ENCODE results near the gene NRP1. TPM values are rescaled to one million over a fixed set of nuclear protein-coding genes. Genes with fewer than 3 reads are reported as not detected.

Gene NRP1
- total and polyA plus RNA-seq, 4 experiments from 2014 or later = 1.6 TPM; not detected in 2

DNA sequence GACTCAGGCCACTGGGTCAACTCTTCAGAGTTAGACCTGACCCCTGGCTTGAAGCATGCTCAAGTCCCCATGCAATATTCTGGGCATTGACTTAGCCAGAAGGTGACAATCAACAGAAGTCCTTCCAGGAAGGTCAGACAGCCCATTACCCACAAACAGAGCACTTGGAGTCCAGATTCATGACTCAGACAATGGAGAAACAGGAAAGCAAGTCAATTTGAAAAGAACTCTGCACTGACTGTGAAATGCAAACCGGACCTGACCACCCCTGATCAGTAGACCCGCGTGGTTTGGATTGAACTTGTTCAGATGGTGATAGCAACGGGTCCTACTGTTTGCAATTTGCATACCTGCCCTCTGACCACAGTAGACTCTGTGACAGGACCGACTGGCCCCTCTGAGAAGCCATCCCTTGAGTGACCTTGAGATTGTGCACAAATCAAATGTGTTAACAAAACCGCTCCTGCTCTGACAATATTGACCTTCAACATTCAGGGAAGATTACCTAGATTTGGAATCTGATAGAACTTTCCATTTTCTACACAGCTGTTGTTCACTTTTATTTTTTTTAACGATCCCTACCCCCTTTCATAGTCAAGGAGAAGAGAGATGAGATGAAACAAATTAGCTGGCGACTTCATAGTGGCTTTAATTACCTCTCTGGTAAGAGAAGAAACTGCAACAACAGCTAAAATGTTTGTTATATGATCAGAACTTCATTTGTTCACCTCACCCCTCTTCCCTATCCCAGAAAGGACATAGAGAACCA is 138.7 kb downstream of the NRP1 start:
- H3K36me3 ChIP-seq (ENCODE audit: insufficient read depth, low read length) = no peaks in the 10 kb centered on the region
- ChIA-PET CTCF (ENCODE audit: partially characterized antibody) (interaction anchor here (1.0 to 1.9 kb wide), 2 partner anchors 255 to 1443 kb away, joined by 3 to 5 read pairs; no protein-coding TSS in a partner anchor), POLR2A (ENCODE audit: partially characterized antibody) (no interaction called here)
- H3K4me1 ChIP-seq (ENCODE audit: insufficient read depth, low read length) = peaks cover 6% of the 10 kb centered on the region
- no peak overlapping the region for H3K27ac Mint-ChIP-seq
- no peak overlapping the region for H3K4me3 Mint-ChIP-seq
- no peaks in the 10 kb centered on the region for H3K9me3 ChIP-seq (ENCODE audit: control insufficient read depth in 1 of 2, low read length in 2 of 2)
- H3K27me3 Mint-ChIP-seq = peaks cover 0 to 3% of the 10 kb centered on the region in 2 donors
- H3K27ac ChIP-seq (ENCODE audit: low read depth, low read length) = no peak overlapping the region
- peaks cover 0 to 2% (median 0%) of the 10 kb centered on the region in 8 donors for H3K9me3 Mint-ChIP-seq
- no peaks in the 10 kb centered on the region for H3K36me3 Mint-ChIP-seq
- H3K4me1 Mint-ChIP-seq = peaks cover 0 to 2% (median 0%) of the 10 kb centered on the region in 4 donors
- H3K27me3 ChIP-seq (ENCODE audit: insufficient read depth, low read length) = no peaks in the 10 kb centered on the region
- no peak overlapping the region for H3K4me3 ChIP-seq (ENCODE audit: low read length in 2 of 2)
- intact Hi-C loops (cut with micrococcal nuclease) = loop anchor here (10.0 kb wide), 1 partner anchor 349 kb away; no protein-coding TSS in a partner anchor
- DNase-seq = no peak

- peaks cover 0 to 2% (median 0%) of the 10 kb centered on the region in 8 donors for H3K9me3 Mint-ChIP-seq
- no peak overlapping the region for H3K4me3 ChIP-seq (ENCODE audit: low read length in 2 of 2)
- no peaks in the 10 kb centered on the region for H3K9me3 ChIP-seq (ENCODE audit: control insufficient read depth in 1 of 2, low read length in 2 of 2)
- intact Hi-C loops (cut with micrococcal nuclease) = loop anchor here (1.0 to 10.0 kb wide), 4 partner anchors 54 to 473 kb away; no protein-coding TSS in a partner anchor
- no peaks in the 10 kb centered on the region for H3K36me3 Mint-ChIP-seq
- no peak overlapping the region for H3K4me3 Mint-ChIP-seq
- peaks cover 0 to 2% (median 0%) of the 10 kb centered on the region in 4 donors for H3K4me1 Mint-ChIP-seq
- no peaks in the 10 kb centered on the region for H3K36me3 ChIP-seq (ENCODE audit: insufficient read depth, low read length)
- CTCF ChIA-PET (ENCODE audit: partially characterized antibody) = interaction anchor here (0.7 to 2.6 kb wide), 40 partner anchors 9 to 1444 kb away, joined by 3 to 39 read pairs (median 5); partner anchors contain the start of gene NRP1
- peaks cover 6% of the 10 kb centered on the region for H3K4me1 ChIP-seq (ENCODE audit: insufficient read depth, low read length)
- no peaks in the 10 kb centered on the region for H3K27me3 ChIP-seq (ENCODE audit: insufficient read depth, low read length)
- no peak overlapping the region for H3K27ac Mint-ChIP-seq
- DNase-seq = no peak
- POLR2A ChIA-PET (ENCODE audit: partially characterized antibody) = interaction anchor here (0.9 to 1.4 kb wide), 4 partner anchors 55 to 137 kb away, joined by 3 to 10 read pairs (median 4); no protein-coding TSS in a partner anchor
- H3K27me3 Mint-ChIP-seq = peaks cover 0 to 3% of the 10 kb centered on the region in 2 donors
- H3K27ac ChIP-seq (ENCODE audit: low read depth, low read length) = no peak overlapping the region
Observed at GRCh38 chr10:33193701-33194521, 140.6 kb downstream of the NRP1 start.

GRCh38 chr10:33193057-33193700 is 141.3 kb downstream of the NRP1 start:
- peak overlapping the region in 1 of 7 donors; percentile 7 for H3K27ac Mint-ChIP-seq
- peaks cover 0 to 2% (median 0%) of the 10 kb centered on the region in 4 donors for H3K4me1 Mint-ChIP-seq
- H3K9me3 Mint-ChIP-seq = peaks cover 0 to 2% (median 0%) of the 10 kb centered on the region in 8 donors
- Histone ChIP-seq H3K4me1 (ENCODE audit: insufficient read depth, low read length) (peaks cover 6% of the 10 kb centered on the region), H3K36me3 (ENCODE audit: insufficient read depth, low read length) (no peaks in the 10 kb centered on the region), H3K27ac (ENCODE audit: low read depth, low read length) (no peak overlapping the region), H3K4me3 (ENCODE audit: low read length in 2 of 2) (no peak overlapping the region), H3K9me3 (ENCODE audit: control insufficient read depth in 1 of 2, low read length in 2 of 2) (no peaks in the 10 kb centered on the region), H3K27me3 (ENCODE audit: insufficient read depth, low read length) (no peaks in the 10 kb centered on the region)
- POLR2A ChIA-PET (ENCODE audit: partially characterized antibody) = interaction anchor here (0.9 to 1.4 kb wide), 4 partner anchors 54 to 137 kb away, joined by 3 to 10 read pairs (median 4); no protein-coding TSS in a partner anchor
- intact Hi-C loops (cut with micrococcal nuclease) = loop anchor here (1.0 to 10.0 kb wide), 4 partner anchors 55 to 474 kb away; no protein-coding TSS in a partner anchor
- peak; percentile 64 to 70 (median 65) for DNase-seq
- H3K4me3 Mint-ChIP-seq = peak overlapping the region in 1 of 8 donors; percentile 43
- H3K27me3 Mint-ChIP-seq = peaks cover 0 to 3% of the 10 kb centered on the region in 2 donors
- CTCF ChIA-PET (ENCODE audit: partially characterized antibody) = interaction anchor here (0.7 to 2.6 kb wide), 50 partner anchors 8 to 1449 kb away, joined by 3 to 39 read pairs (median 4); partner anchors contain the start of gene NRP1
- H3K36me3 Mint-ChIP-seq = no peaks in the 10 kb centered on the region

DNA sequence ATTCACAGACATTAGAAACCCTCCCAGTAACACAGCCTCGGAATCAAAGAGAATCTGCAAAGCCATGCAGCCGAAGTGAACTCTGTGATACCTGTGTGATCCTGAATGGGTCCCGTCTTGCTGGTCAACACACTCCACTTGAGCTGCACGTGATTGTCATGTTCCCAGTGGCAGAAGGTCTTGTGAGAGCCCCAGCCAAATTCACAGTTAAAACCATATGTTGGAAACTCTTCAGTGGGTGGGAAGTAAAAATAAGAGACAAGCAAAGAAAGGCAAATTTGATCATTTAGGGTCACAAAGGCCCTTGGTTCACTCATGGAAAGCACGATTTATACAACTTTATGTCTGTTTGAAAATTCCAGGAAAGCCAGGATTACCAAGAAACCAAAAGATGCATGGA is 142.3 kb downstream of the NRP1 start:
- no peak overlapping the region for H3K4me3 Mint-ChIP-seq

DNA sequence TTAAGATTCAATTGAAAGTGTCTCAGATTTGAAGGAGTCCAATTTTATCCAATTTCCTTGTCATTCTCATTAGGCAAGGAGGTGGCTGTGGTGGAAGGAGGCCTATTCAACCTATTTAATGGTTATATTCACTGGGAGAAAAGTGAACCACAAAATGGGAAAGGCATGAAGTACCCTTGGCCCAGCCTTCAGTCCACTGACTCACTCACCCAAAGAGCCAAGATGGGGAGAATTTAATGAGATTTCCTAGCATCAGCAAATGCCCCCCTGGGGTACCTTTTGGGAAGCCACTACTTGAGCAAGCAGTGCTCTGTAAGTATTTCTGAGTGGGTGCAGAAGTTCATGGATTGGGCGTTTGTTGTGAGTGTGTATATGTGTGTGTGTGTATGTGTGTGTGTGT is 144.1 kb downstream of the NRP1 start:
- H3K27me3 Mint-ChIP-seq = peaks cover 0 to 3% of the 10 kb centered on the region in 2 donors
- no peaks in the 10 kb centered on the region for H3K36me3 Mint-ChIP-seq
- no peak overlapping the region for H3K4me3 Mint-ChIP-seq
- peaks cover 0 to 2% (median 0%) of the 10 kb centered on the region in 8 donors for H3K9me3 Mint-ChIP-seq
- H3K4me1 Mint-ChIP-seq = peaks cover 0 to 2% (median 0%) of the 10 kb centered on the region in 4 donors
- H3K27ac Mint-ChIP-seq = no peak overlapping the region
- no peaks in the 10 kb centered on the region for H3K27me3 ChIP-seq (ENCODE audit: insufficient read depth, low read length)
- no peak for DNase-seq
- no peak overlapping the region for H3K4me3 ChIP-seq (ENCODE audit: low read length in 2 of 2)
- H3K9me3 ChIP-seq (ENCODE audit: control insufficient read depth in 1 of 2, low read length in 2 of 2) = no peaks in the 10 kb centered on the region
- intact Hi-C loops (cut with micrococcal nuclease) = loop anchor here (5.0 to 10.0 kb wide), 2 partner anchors 354 to 477 kb away; no protein-coding TSS in a partner anchor
- no peaks in the 10 kb centered on the region for H3K36me3 ChIP-seq (ENCODE audit: insufficient read depth, low read length)
- ChIA-PET POLR2A (ENCODE audit: partially characterized antibody) (no interaction called here), CTCF (ENCODE audit: partially characterized antibody) (no interaction called here)
- peaks cover 6% of the 10 kb centered on the region for H3K4me1 ChIP-seq (ENCODE audit: insufficient read depth, low read length)
- no peak overlapping the region for H3K27ac ChIP-seq (ENCODE audit: low read depth, low read length)

More for the DNA sequence above, 142.3 kb downstream of the NRP1 start:
- no peak for DNase-seq
- intact Hi-C loops (cut with micrococcal nuclease) = loop anchor here (5.0 to 10.0 kb wide), 2 partner anchors 353 to 475 kb away; no protein-coding TSS in a partner anchor
- Mint-ChIP-seq H3K27ac (no peak overlapping the region), H3K4me1 (peaks cover 0 to 2% (median 0%) of the 10 kb centered on the region in 4 donors), H3K36me3 (no peaks in the 10 kb centered on the region), H3K27me3 (peaks cover 0 to 3% of the 10 kb centered on the region in 2 donors), H3K9me3 (peaks cover 0 to 2% (median 0%) of the 10 kb centered on the region in 8 donors)
- no peaks in the 10 kb centered on the region for H3K36me3 ChIP-seq (ENCODE audit: insufficient read depth, low read length)
- H3K27me3 ChIP-seq (ENCODE audit: insufficient read depth, low read length) = no peaks in the 10 kb centered on the region
- peaks cover 6% of the 10 kb centered on the region for H3K4me1 ChIP-seq (ENCODE audit: insufficient read depth, low read length)
- H3K4me3 ChIP-seq (ENCODE audit: low read length in 2 of 2) = no peak overlapping the region
- CTCF ChIA-PET (ENCODE audit: partially characterized antibody) = interaction anchor here (1.0 to 2.6 kb wide), 9 partner anchors 28 to 1446 kb away, joined by 4 to 39 read pairs (median 9); no protein-coding TSS in a partner anchor
- no peaks in the 10 kb centered on the region for H3K9me3 ChIP-seq (ENCODE audit: control insufficient read depth in 1 of 2, low read length in 2 of 2)
- H3K27ac ChIP-seq (ENCODE audit: low read depth, low read length) = no peak overlapping the region
- POLR2A ChIA-PET (ENCODE audit: partially characterized antibody) = interaction anchor here (1.3 kb wide), 1 partner anchor 53 kb away, joined by 4 read pairs; no protein-coding TSS in a partner anchor

DNA sequence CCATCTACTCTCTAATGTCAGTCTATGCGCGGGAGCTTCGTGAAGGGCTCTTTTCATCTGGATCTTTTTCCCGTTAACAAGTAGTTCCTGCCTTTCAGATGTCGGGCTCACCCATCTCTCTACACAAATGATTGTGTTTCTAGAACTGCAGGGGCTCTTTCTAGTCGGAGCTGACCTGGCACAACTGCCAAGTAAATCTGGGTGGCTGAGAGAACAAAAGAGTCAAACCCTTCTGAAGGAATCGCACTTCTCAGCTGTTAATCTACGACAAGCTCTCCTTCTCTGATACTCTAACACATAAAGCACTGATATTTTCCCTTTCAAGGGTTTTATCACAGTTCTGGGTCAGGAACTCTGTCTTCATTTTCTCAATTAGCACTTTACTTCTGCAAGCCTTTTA is 144.7 kb downstream of the NRP1 start:
- Histone ChIP-seq H3K36me3 (ENCODE audit: insufficient read depth, low read length) (no peaks in the 10 kb centered on the region), H3K4me3 (ENCODE audit: low read length in 2 of 2) (no peak overlapping the region), H3K4me1 (ENCODE audit: insufficient read depth, low read length) (peaks cover 6% of the 10 kb centered on the region), H3K27me3 (ENCODE audit: insufficient read depth, low read length) (no peaks in the 10 kb centered on the region), H3K9me3 (ENCODE audit: control insufficient read depth in 1 of 2, low read length in 2 of 2) (no peaks in the 10 kb centered on the region), H3K27ac (ENCODE audit: low read depth, low read length) (no peak overlapping the region)
- no peaks in the 10 kb centered on the region for H3K36me3 Mint-ChIP-seq
- ChIA-PET POLR2A (ENCODE audit: partially characterized antibody) (no interaction called here), CTCF (ENCODE audit: partially characterized antibody) (no interaction called here)
- H3K4me3 Mint-ChIP-seq = no peak overlapping the region
- H3K4me1 Mint-ChIP-seq = peaks cover 0 to 2% (median 0%) of the 10 kb centered on the region in 4 donors
- H3K9me3 Mint-ChIP-seq = peaks cover 0 to 2% (median 0%) of the 10 kb centered on the region in 8 donors
- no peak for DNase-seq
- intact Hi-C loops (cut with micrococcal nuclease) = loop anchor here (5.0 to 10.0 kb wide), 2 partner anchors 355 to 477 kb away; no protein-coding TSS in a partner anchor
- no peak overlapping the region for H3K27ac Mint-ChIP-seq
- H3K27me3 Mint-ChIP-seq = peaks cover 0 to 3% of the 10 kb centered on the region in 2 donors
